RWPE2 (cell line): Measurements from ENCODE around the gene TMEM232.
A peak's percentile ranks its signal among the peaks of the same experiment; 100 is the strongest.

Experiments
- ATAC-seq: fragments of 200-7000 bp; cut with Tn5 transposase; 3 replicates; pipeline ENCODE4 v1.9.1; 2021; ENCODE audit warnings: low read depth
- DNase-seq: peaks from one replicate; pipeline ENCODE4 v3.0.0-alpha.2; 2020; ENCODE audit warnings: low spot score
- H3K27ac ChIP-seq: fragments of 450-650 bp; 2 replicates; pipeline ENCODE4 v1.5.1; 2017; ENCODE audit warnings: mild to moderate bottlenecking; ENCODE audit not compliant: poor library complexity, severe bottlenecking
- H3K27me3 ChIP-seq: fragments of 250-450 bp; sonication (Bioruptor Pico); 2 replicates; pipeline ENCODE4 v1.5.1; 2021; ENCODE audit warnings: mild to moderate bottlenecking, moderate library complexity; ENCODE audit not compliant: insufficient read depth, poor library complexity, severe bottlenecking
- H3K36me3 ChIP-seq: fragments of 250-450 bp; sonication (Bioruptor Pico); 2 replicates; pipeline ENCODE4 v1.5.1; 2020; ENCODE audit warnings: low read depth, mild to moderate bottlenecking, moderate library complexity
- H3K4me1 ChIP-seq: fragments of 250-450 bp; sonication (Bioruptor Pico); 2 replicates; pipeline ENCODE4 v1.5.1; 2021; ENCODE audit warnings: mild to moderate bottlenecking, moderate library complexity; ENCODE audit not compliant: insufficient read depth, poor library complexity, severe bottlenecking
- H3K4me3 ChIP-seq: fragments of 250-450 bp; sonication (Bioruptor Pico); 2 replicates; pipeline ENCODE4 v1.5.1; 2021; ENCODE audit warnings: mild to moderate bottlenecking, moderate library complexity; ENCODE audit not compliant: severe bottlenecking
- H3K9me3 ChIP-seq: fragments of 250-450 bp; sonication (Bioruptor Pico); 2 replicates; pipeline ENCODE4 v1.5.1; 2021; ENCODE audit warnings: mild to moderate bottlenecking, moderate library complexity; ENCODE audit not compliant: severe bottlenecking
- CTCF ChIP-seq: fragments of 450-650 bp; IDR thresholded peaks from one replicate; pipeline ENCODE4 v1.5.1; 2017; ENCODE audit warnings: mild to moderate bottlenecking, moderate library complexity; ENCODE audit not compliant: poor library complexity, severe bottlenecking

The TMEM232 gene

DNA sequence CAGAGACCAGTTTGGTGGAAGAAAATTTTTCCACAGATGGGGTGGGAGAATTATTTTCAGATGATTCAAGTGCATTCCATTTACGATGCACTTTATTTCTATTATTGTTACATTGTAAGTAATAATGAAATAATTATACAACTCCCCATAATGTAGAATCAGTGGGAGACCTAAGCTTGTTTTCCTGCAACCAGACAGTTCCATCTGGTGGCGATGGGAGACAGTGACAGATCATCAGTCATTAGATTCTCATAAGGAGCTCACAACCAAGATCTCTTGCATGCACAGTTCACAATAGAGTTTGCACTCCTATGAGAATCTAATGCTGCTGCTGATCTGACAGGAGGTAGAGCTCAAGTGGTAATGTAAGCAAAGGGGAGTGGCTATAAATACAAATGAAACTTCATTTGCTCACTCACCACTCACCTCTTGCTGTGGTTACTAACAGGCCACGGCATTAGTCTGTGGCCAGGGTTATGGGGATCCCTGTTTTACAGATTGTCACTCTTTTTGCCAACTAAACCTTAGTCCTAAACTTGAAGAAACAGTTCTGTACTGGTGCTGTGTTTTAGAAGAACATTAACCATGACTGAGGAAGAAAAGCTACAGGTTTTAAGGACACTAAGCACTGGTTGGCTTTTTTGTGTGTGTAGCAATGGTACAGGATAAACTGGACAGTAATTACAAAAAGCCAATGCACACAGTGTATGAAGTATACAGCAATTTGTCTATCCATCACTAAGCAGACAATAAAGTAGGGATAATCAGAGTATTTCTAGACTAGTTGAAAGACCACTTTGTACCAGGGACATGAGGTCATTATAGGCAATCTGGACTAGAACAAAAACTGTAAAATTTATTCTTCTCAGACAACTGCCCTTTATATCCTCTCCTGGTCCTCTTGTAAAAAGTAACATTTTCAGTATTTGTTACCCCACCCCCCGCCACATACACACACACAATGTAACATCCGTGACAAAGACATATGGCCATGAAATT is 9.9 kb downstream of the TMEM232 start:
- peak; percentile 22 for TF ChIP-seq CTCF
- no peak overlapping the region for H3K4me3 ChIP-seq
- no peaks in the 10 kb centered on the region for H3K4me1 ChIP-seq
- no peaks in the 10 kb centered on the region for H3K36me3 ChIP-seq
- H3K9me3 ChIP-seq = no peaks in the 10 kb centered on the region
- DNase-seq = no peak
- H3K27ac ChIP-seq = no peak overlapping the region
- no peak for ATAC-seq
- H3K27me3 ChIP-seq = peaks cover 6% of the 10 kb centered on the region

DNA sequence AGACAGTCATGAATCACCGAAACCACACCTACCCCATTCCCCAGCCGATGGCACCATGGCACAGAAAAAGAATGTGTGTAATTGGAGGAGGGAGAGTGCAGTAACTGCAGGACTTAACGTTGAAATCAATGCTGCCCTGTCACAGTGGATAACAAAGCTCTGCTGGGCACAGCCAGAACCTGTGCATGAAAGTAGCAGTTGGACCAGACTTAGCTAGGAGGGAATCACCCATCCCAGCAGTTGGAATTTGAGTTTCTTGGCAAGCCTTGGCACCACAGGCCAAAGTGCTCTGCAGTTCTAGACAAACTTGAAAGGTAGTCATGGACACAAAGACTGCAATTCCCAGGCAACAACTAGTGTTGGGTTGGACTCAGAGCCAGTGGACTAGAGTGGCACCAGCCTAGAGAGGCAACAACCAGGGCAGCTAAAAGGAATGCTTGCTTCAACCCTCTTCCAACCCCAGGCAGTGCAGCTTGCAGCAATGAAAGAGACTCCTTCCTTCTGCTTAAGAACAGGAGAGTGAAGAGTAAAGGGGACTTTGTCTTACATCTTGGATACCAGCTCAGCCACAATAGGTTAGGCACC is 19.1 kb downstream of the TMEM232 start:
- Histone ChIP-seq H3K4me3 (no peak overlapping the region), H3K27me3 (no peaks in the 10 kb centered on the region), H3K9me3 (no peaks in the 10 kb centered on the region), H3K4me1 (no peaks in the 10 kb centered on the region), H3K27ac (no peak overlapping the region), H3K36me3 (no peaks in the 10 kb centered on the region)
- no peak for TF ChIP-seq CTCF
- ATAC-seq (0 out of 3 replicates have a peak, but pooled peaks have one; percentile 54), DNase-seq (no peak)

DNA sequence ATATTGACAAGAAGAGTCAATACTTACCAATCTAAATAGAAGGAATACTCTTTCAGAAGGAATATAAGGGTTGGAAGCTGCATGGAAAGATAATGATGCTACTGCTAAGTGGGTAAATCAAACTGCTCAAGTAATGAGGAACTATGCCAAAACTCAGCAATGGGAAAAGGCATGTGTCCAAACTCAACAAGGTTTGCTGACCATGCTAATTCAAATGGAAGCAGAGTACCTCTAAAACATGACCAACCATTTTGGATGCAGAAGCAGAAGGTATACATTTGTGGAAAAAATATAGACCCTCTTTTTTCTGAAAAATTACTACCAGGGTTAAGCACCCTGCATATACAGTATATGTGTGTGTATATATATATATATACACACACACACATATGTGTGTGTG is 21.1 kb downstream of the TMEM232 start:
- H3K27me3 ChIP-seq = peaks cover 8% of the 10 kb centered on the region
- ATAC-seq = no peak

GRCh38 chr5:110703481-110703880 is 23.0 kb downstream of the TMEM232 start:
- no peak overlapping the region for H3K27ac ChIP-seq
- no peaks in the 10 kb centered on the region for H3K9me3 ChIP-seq
- H3K4me1 ChIP-seq = no peaks in the 10 kb centered on the region
- H3K27me3 ChIP-seq = peaks cover 20% of the 10 kb centered on the region
- ATAC-seq (no peak), DNase-seq (no peak)
- TF ChIP-seq CTCF = no peak
- H3K4me3 ChIP-seq = no peak overlapping the region
- no peaks in the 10 kb centered on the region for H3K36me3 ChIP-seq

More for the DNA sequence above, 21.1 kb downstream of the TMEM232 start:
- DNase-seq = no peak
- Histone ChIP-seq H3K36me3 (no peaks in the 10 kb centered on the region), H3K27ac (no peak overlapping the region), H3K9me3 (no peaks in the 10 kb centered on the region), H3K4me1 (no peaks in the 10 kb centered on the region), H3K4me3 (no peak overlapping the region)
- no peak for TF ChIP-seq CTCF

DNA sequence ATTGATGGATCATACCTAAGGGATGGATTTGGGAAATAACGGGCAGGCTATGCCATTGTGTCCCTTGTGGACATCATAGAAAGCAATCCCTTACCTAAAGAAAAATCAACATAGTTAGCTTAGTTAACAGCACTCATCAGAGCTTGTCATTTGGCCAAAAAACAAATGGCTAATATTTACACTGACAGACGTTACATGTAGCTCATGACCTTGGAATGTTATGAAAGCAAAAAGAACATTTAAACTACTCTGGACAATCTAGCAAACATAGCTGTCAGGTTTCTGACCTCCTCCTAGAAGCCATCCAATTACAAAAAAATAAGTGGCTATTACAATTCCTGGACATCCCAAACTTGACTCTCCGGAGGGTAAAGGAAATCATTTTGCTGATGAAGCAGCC is 23.8 kb downstream of the TMEM232 start:
- H3K27me3 ChIP-seq = peaks cover 20% of the 10 kb centered on the region

More for the DNA sequence above, 23.8 kb downstream of the TMEM232 start:
- no peaks in the 10 kb centered on the region for H3K36me3 ChIP-seq
- no peaks in the 10 kb centered on the region for H3K9me3 ChIP-seq
- H3K4me1 ChIP-seq = no peaks in the 10 kb centered on the region
- H3K27ac ChIP-seq = no peak overlapping the region
- no peak for TF ChIP-seq CTCF
- ATAC-seq (peak; percentile 36), DNase-seq (no peak)
- H3K4me3 ChIP-seq = no peak overlapping the region
